A673 (cell line): ENCODE results near the gene RELL1.

Source experiments
- CTCF ChIP-seq: fragments of 300-800, 200-600 bp; sonication (generic); conservative IDR thresholded peaks from 2 replicates; pipeline ENCODE4 v1.5.1; 2017; ENCODE audit warnings: low read depth, mild to moderate bottlenecking, antibody characterized with exemption, low read length, moderate library complexity, mixed read lengths
- EZH2 ChIP-seq: fragments of 200-600 bp; sonication (generic); IDR thresholded peaks from 2 replicates; pipeline ENCODE4 v1.6.1; 2017; ENCODE audit warnings: borderline replicate concordance, low read depth, mild to moderate bottlenecking, mixed read lengths, antibody characterized with exemption, low read length; ENCODE audit not compliant: poor library complexity, severe bottlenecking

GRCh38 chr4:37666625-37667071, 19.5 kb downstream of the RELL1 start:
- no peak for TF ChIP-seq CTCF
- no peak for TF ChIP-seq EZH2
